Posterior cingulate gyrus (tissue), 11 donors: ENCODE data around the gene WDR45.

Source experiments
- DNase-seq, 10 donors: peaks; one replicate each; pipeline versions ENCODE4 v3.0.0 to v3.0.0-alpha.2; 2020 to 2021; ENCODE audit warnings: mixed read lengths in 3 of 10
- intact Hi-C: fragments of 100-400 bp; cut with DNase I; formaldehyde crosslinking; loops from one replicate; pipeline ENCODE4 v1.15.1; 2023

The WDR45 gene

GRCh38 chrX:49054073-49054762, 25.5 kb downstream of the WDR45 start:
- intact Hi-C loops = no loop called here
- peak in 1 of 10 donors; percentile 7 for DNase-seq

- peak in 8 of 10 donors; percentile 15 to 88 (median 50) for DNase-seq
- intact Hi-C loops = no loop called here
Observed at GRCh38 chrX:49053223-49054072, 26.2 kb downstream of the WDR45 start.

- DNase-seq = no peak
- intact Hi-C loops = loop anchor here (1.0 to 5.0 kb wide), 2 partner anchors 42 to 87 kb away; partner anchors contain the start of genes GRIPAP1 and OTUD5
Observed at GRCh38 chrX:49043987-49044281, 35.8 kb downstream of the WDR45 start.

- intact Hi-C loops = loop anchor here (1.0 to 5.0 kb wide), 2 partner anchors 41 to 86 kb away; partner anchors contain the start of genes GRIPAP1 and OTUD5
- DNase-seq = peak; percentile 91 to 99 (median 94)
Observed at GRCh38 chrX:49043220-49043986, 36.3 kb downstream of the WDR45 start, which contains the start of gene TFE3. TSS of gene TFE3 (minus strand) at chrX:49043357. CDS start at chrX:49043226, 131 bp downstream.

- DNase-seq = peak in 2 of 10 donors; percentile 11 to 87
- intact Hi-C loops = loop anchor here (1.0 to 5.0 kb wide), 2 partner anchors 40 to 85 kb away; partner anchors contain the start of genes GRIPAP1 and OTUD5
Observed at GRCh38 chrX:49042581-49043219, 37.0 kb downstream of the WDR45 start.

- intact Hi-C loops = loop anchor here (5.0 kb wide), 1 partner anchor 85 kb away; the partner anchor contains the start of gene OTUD5
- DNase-seq = peak in 2 of 10 donors; percentile 14 to 44
Observed at GRCh38 chrX:49041744-49042580, 37.7 kb downstream of the WDR45 start.

- intact Hi-C loops = loop anchor here (5.0 kb wide), 1 partner anchor 83 kb away; the partner anchor contains the start of gene OTUD5
- no peak for DNase-seq
Observed at GRCh38 chrX:49040376-49040955, 39.2 kb downstream of the WDR45 start.

- peak in 8 of 10 donors; percentile 4 to 79 (median 24) for DNase-seq
Observed at GRCh38 chrX:49039598-49040375, 39.9 kb downstream of the WDR45 start.

GRCh38 chrX:49037883-49038475, 41.7 kb downstream of the WDR45 start:
- intact Hi-C loops = no loop called here

More at GRCh38 chrX:49039598-49040375, 39.9 kb downstream of the WDR45 start:
- intact Hi-C loops = loop anchor here (5.0 kb wide), 1 partner anchor 82 kb away; the partner anchor contains the start of gene OTUD5

GRCh38 chrX:49030283-49030682, 49.4 kb downstream of the WDR45 start:
- intact Hi-C loops = no loop called here
- DNase-seq = peak in 3 of 10 donors; percentile 25 to 54 (median 39)

More at GRCh38 chrX:49037883-49038475, 41.7 kb downstream of the WDR45 start:
- DNase-seq = peak in 3 of 10 donors; percentile 57 to 84 (median 59)

- intact Hi-C loops = no loop called here
- peak in 1 of 10 donors; percentile 49 for DNase-seq
Observed at GRCh38 chrX:49029876-49030275, 49.8 kb downstream of the WDR45 start.
